ENCODE measurements around the gene SLC12A1.

The SLC12A1 gene

GRCh38 chr15:48340111-48340510 is 134.0 kb downstream of the SLC12A1 start:
- Histone ChIP-seq H2BK120ac (ENCODE audit: low read depth, low read length) (no peak overlapping the region), H3K36me3 (replicated peaks in 1 of 2; ENCODE audit: control insufficient read depth in 2 of 2, insufficient read depth in 2 of 2, low read length in 2 of 2) (peaks cover 5 to 89% of the 10 kb centered on the region in 2 donors), H3K9ac (ENCODE audit: low read depth, low read length, poor library complexity) (no peak overlapping the region), H3K4me1 (ENCODE audit: control insufficient read depth in 2 of 2, insufficient read depth in 1 of 2, low read depth in 1 of 2, low read length in 2 of 2) (no peaks in the 10 kb centered on the region), H2BK12ac (ENCODE audit: low read length) (no peak overlapping the region), H3K27me3 (ENCODE audit: control insufficient read depth in 3 of 3, insufficient read depth in 3 of 3, low read depth in 1 of 3, low read length in 3 of 3) (no peaks in the 10 kb centered on the region), H3K4me3 (ENCODE audit: low read length in 2 of 2) (no peak overlapping the region), H3K9me3 (replicated peaks in 1 of 2; ENCODE audit: control insufficient read depth in 2 of 2, insufficient read depth in 1 of 2, low read depth in 1 of 2, low read length in 2 of 2) (no peaks in the 10 kb centered on the region), H2AFZ (ENCODE audit: low read length) (no peak overlapping the region), H2BK15ac (ENCODE audit: low read length) (no peak overlapping the region), H3K4me2 (ENCODE audit: insufficient read depth, low read length, poor library complexity, severe bottlenecking) (no peak overlapping the region), H2BK5ac (ENCODE audit: low read length) (no peak overlapping the region), H3K79me1 (ENCODE audit: low read depth, low read length) (no peaks in the 10 kb centered on the region), H3K27ac (replicated peaks; ENCODE audit: low read length) (no peak overlapping the region), H3K18ac (ENCODE audit: low read length) (no peak overlapping the region), H4K91ac (ENCODE audit: low read depth, low read length, poor library complexity) (no peak overlapping the region), H4K8ac (ENCODE audit: low read depth, low read length) (no peak overlapping the region), H3K23ac (ENCODE audit: low read depth, low read length, poor library complexity) (no peak overlapping the region), H2AK5ac (ENCODE audit: low read depth, low read length) (no peak overlapping the region), H3K14ac (ENCODE audit: low read length) (no peak overlapping the region), H3K4ac (ENCODE audit: low read length) (no peak overlapping the region)
- DNase-seq (ENCODE audit: low spot score), result no peak
- no CpG with 5 or more reads among the region's 4 CpGs for WGBS, 2 donors (ENCODE audit: extremely low coverage in 2 of 2, insufficient read length in 2 of 2, insufficient replicate concordance in 1 of 2)

GRCh38 chr15:48343865-48344264 is 137.8 kb downstream of the SLC12A1 start:
- no peak overlapping the region for H3K4ac ChIP-seq (ENCODE audit: low read length)
- H2AFZ ChIP-seq (ENCODE audit: low read length), result no peak overlapping the region
- H2BK5ac ChIP-seq (ENCODE audit: low read length), result no peak overlapping the region
- H3K23ac ChIP-seq (ENCODE audit: low read depth, low read length, poor library complexity), result no peak overlapping the region
- H2BK15ac ChIP-seq (ENCODE audit: low read length), result no peak overlapping the region
- no peak overlapping the region for H3K18ac ChIP-seq (ENCODE audit: low read length)
- H3K27me3 ChIP-seq (ENCODE audit: control insufficient read depth in 3 of 3, insufficient read depth in 3 of 3, low read depth in 1 of 3, low read length in 3 of 3), result no peaks in the 10 kb centered on the region
- H3K27ac ChIP-seq (replicated peaks; ENCODE audit: low read length), result no peak overlapping the region
- 100% methylated on average over 1 of the region's 6 CpGs for WGBS, 2 donors (ENCODE audit: extremely low coverage in 2 of 2, insufficient read length in 2 of 2, insufficient replicate concordance in 1 of 2)
- no peak overlapping the region for H2AK5ac ChIP-seq (ENCODE audit: low read depth, low read length)
- H2BK120ac ChIP-seq (ENCODE audit: low read depth, low read length), result no peak overlapping the region
- no peak overlapping the region for H2BK12ac ChIP-seq (ENCODE audit: low read length)
- H3K4me1 ChIP-seq (ENCODE audit: control insufficient read depth in 2 of 2, insufficient read depth in 1 of 2, low read depth in 1 of 2, low read length in 2 of 2), result no peaks in the 10 kb centered on the region
- no peak overlapping the region for H3K4me2 ChIP-seq (ENCODE audit: insufficient read depth, low read length, poor library complexity, severe bottlenecking)
- H3K4me3 ChIP-seq (ENCODE audit: low read length in 2 of 2), result no peak overlapping the region
- no peak overlapping the region for H4K8ac ChIP-seq (ENCODE audit: low read depth, low read length)
- no peak overlapping the region for H4K91ac ChIP-seq (ENCODE audit: low read depth, low read length, poor library complexity)
- DNase-seq (ENCODE audit: low spot score), result no peak
- no peak overlapping the region for H3K14ac ChIP-seq (ENCODE audit: low read length)
- H3K9me3 ChIP-seq (replicated peaks in 1 of 2; ENCODE audit: control insufficient read depth in 2 of 2, insufficient read depth in 1 of 2, low read depth in 1 of 2, low read length in 2 of 2), result no peaks in the 10 kb centered on the region
- H3K9ac ChIP-seq (ENCODE audit: low read depth, low read length, poor library complexity), result no peak overlapping the region
- peaks cover 2 to 51% of the 10 kb centered on the region in 2 donors for H3K36me3 ChIP-seq (replicated peaks in 1 of 2; ENCODE audit: control insufficient read depth in 2 of 2, insufficient read depth in 2 of 2, low read length in 2 of 2)
- H3K79me1 ChIP-seq (ENCODE audit: low read depth, low read length), result no peaks in the 10 kb centered on the region

GRCh38 chr15:48345516-48345915 is 139.4 kb downstream of the SLC12A1 start:
- H3K23ac ChIP-seq (ENCODE audit: low read depth, low read length, poor library complexity), result no peak overlapping the region
- no peak overlapping the region for H2AFZ ChIP-seq (ENCODE audit: low read length)
- no peak overlapping the region for H2BK5ac ChIP-seq (ENCODE audit: low read length)

GRCh38 chr15:48352474-48353072 is 146.5 kb downstream of the SLC12A1 start:
- no peak overlapping the region for H4K91ac ChIP-seq (ENCODE audit: low read depth, low read length, poor library complexity)
- DNase-seq (ENCODE audit: low spot score), result peak; percentile 59
- H3K14ac ChIP-seq (ENCODE audit: low read length), result no peak overlapping the region

More at GRCh38 chr15:48345516-48345915, 139.4 kb downstream of the SLC12A1 start:
- Histone ChIP-seq H3K36me3 (replicated peaks in 1 of 2; ENCODE audit: control insufficient read depth in 2 of 2, insufficient read depth in 2 of 2, low read length in 2 of 2) (peaks cover 2 to 35% of the 10 kb centered on the region in 2 donors), H2BK12ac (ENCODE audit: low read length) (no peak overlapping the region), H2BK15ac (ENCODE audit: low read length) (no peak overlapping the region), H2AK5ac (ENCODE audit: low read depth, low read length) (no peak overlapping the region), H3K27me3 (ENCODE audit: control insufficient read depth in 3 of 3, insufficient read depth in 3 of 3, low read depth in 1 of 3, low read length in 3 of 3) (no peaks in the 10 kb centered on the region), H3K18ac (ENCODE audit: low read length) (no peak overlapping the region), H3K4ac (ENCODE audit: low read length) (no peak overlapping the region), H4K91ac (ENCODE audit: low read depth, low read length, poor library complexity) (no peak overlapping the region), H3K9me3 (replicated peaks in 1 of 2; ENCODE audit: control insufficient read depth in 2 of 2, insufficient read depth in 1 of 2, low read depth in 1 of 2, low read length in 2 of 2) (no peaks in the 10 kb centered on the region), H3K4me2 (ENCODE audit: insufficient read depth, low read length, poor library complexity, severe bottlenecking) (no peak overlapping the region), H2BK120ac (ENCODE audit: low read depth, low read length) (no peak overlapping the region), H3K4me1 (ENCODE audit: control insufficient read depth in 2 of 2, insufficient read depth in 1 of 2, low read depth in 1 of 2, low read length in 2 of 2) (no peaks in the 10 kb centered on the region), H3K79me1 (ENCODE audit: low read depth, low read length) (no peaks in the 10 kb centered on the region), H3K9ac (ENCODE audit: low read depth, low read length, poor library complexity) (no peak overlapping the region), H3K4me3 (ENCODE audit: low read length in 2 of 2) (no peak overlapping the region), H3K27ac (replicated peaks; ENCODE audit: low read length) (no peak overlapping the region), H4K8ac (ENCODE audit: low read depth, low read length) (no peak overlapping the region), H3K14ac (ENCODE audit: low read length) (no peak overlapping the region)
- DNase-seq (ENCODE audit: low spot score), result no peak

More at GRCh38 chr15:48352474-48353072, 146.5 kb downstream of the SLC12A1 start:
- Histone ChIP-seq H2BK12ac (ENCODE audit: low read length) (no peak overlapping the region), H3K4me1 (ENCODE audit: control insufficient read depth in 2 of 2, insufficient read depth in 1 of 2, low read depth in 1 of 2, low read length in 2 of 2) (peaks cover 0 to 2% of the 10 kb centered on the region in 2 donors), H3K9ac (ENCODE audit: low read depth, low read length, poor library complexity) (no peak overlapping the region), H3K27me3 (ENCODE audit: control insufficient read depth in 3 of 3, insufficient read depth in 3 of 3, low read depth in 1 of 3, low read length in 3 of 3) (no peaks in the 10 kb centered on the region), H3K9me3 (replicated peaks in 1 of 2; ENCODE audit: control insufficient read depth in 2 of 2, insufficient read depth in 1 of 2, low read depth in 1 of 2, low read length in 2 of 2) (no peaks in the 10 kb centered on the region), H4K8ac (ENCODE audit: low read depth, low read length) (no peak overlapping the region), H3K36me3 (replicated peaks in 1 of 2; ENCODE audit: control insufficient read depth in 2 of 2, insufficient read depth in 2 of 2, low read length in 2 of 2) (no peaks in the 10 kb centered on the region), H3K23ac (ENCODE audit: low read depth, low read length, poor library complexity) (no peak overlapping the region), H3K4me2 (ENCODE audit: insufficient read depth, low read length, poor library complexity, severe bottlenecking) (no peak overlapping the region), H3K27ac (replicated peaks; ENCODE audit: low read length) (no peak overlapping the region), H2BK120ac (ENCODE audit: low read depth, low read length) (no peak overlapping the region), H2AFZ (ENCODE audit: low read length) (no peak overlapping the region), H3K18ac (ENCODE audit: low read length) (no peak overlapping the region), H3K4ac (ENCODE audit: low read length) (no peak overlapping the region), H2BK5ac (ENCODE audit: low read length) (no peak overlapping the region), H2AK5ac (ENCODE audit: low read depth, low read length) (no peak overlapping the region), H2BK15ac (ENCODE audit: low read length) (no peak overlapping the region), H3K79me1 (ENCODE audit: low read depth, low read length) (no peaks in the 10 kb centered on the region), H3K4me3 (ENCODE audit: low read length in 2 of 2) (no peak overlapping the region)
- WGBS, 2 donors (ENCODE audit: extremely low coverage in 2 of 2, insufficient read length in 2 of 2, insufficient replicate concordance in 1 of 2), result no CpG with 5 or more reads among the region's 6 CpGs
